Nephron (organoid): Measurements from ENCODE around the gene EIF4E.

ENCODE experiments used
- H3K27ac Mint-ChIP-seq, 3 experiments: 2 replicates each; pipeline ENCODE4 v1.8.0; 2020; ENCODE audit warnings: mixed read lengths in 3 of 3, mild to moderate bottlenecking in 2 of 3, moderate library complexity in 1 of 3
- H3K27me3 Mint-ChIP-seq: 2 replicates; pipeline ENCODE4 v1.8.0; 2021; ENCODE audit warnings: low read depth, mild to moderate bottlenecking, moderate library complexity, mixed read lengths
- H3K36me3 Mint-ChIP-seq: 2 replicates; pipeline ENCODE4 v1.8.0; 2020; ENCODE audit warnings: low read depth, mixed read lengths
- H3K4me1 Mint-ChIP-seq: 2 replicates; pipeline ENCODE4 v1.8.0; 2020; ENCODE audit warnings: mixed read lengths
- H3K4me3 Mint-ChIP-seq, 3 experiments: 2 replicates each; pipeline ENCODE4 v1.8.0; 2020; ENCODE audit warnings: mild to moderate bottlenecking in 3 of 3, mixed read lengths in 3 of 3, moderate library complexity in 2 of 3
- H3K9me3 Mint-ChIP-seq: 2 replicates; pipeline ENCODE4 v1.8.0; 2020; ENCODE audit warnings: mixed read lengths
- TF ChIP-seq, protein P1 (sequence below), 3 experiments: fragments of 200-600 bp; sonication (generic); IDR thresholded peaks; one replicate each; pipeline ENCODE4 v1.5.0; 2021; ENCODE audit warnings: antibody characterized with exemption in 3 of 3; ENCODE audit not compliant: unreplicated experiment in 3 of 3

EIF4E gene

GRCh38 chr4:98908182-98908581 lies 20.8 kb downstream of the EIF4E start:
- H3K4me3 Mint-ChIP-seq: no peak overlapping the region
- H3K9me3 Mint-ChIP-seq: no peaks in the 10 kb centered on the region
- H3K27me3 Mint-ChIP-seq: no peaks in the 10 kb centered on the region
- TF ChIP-seq, protein P1, sequence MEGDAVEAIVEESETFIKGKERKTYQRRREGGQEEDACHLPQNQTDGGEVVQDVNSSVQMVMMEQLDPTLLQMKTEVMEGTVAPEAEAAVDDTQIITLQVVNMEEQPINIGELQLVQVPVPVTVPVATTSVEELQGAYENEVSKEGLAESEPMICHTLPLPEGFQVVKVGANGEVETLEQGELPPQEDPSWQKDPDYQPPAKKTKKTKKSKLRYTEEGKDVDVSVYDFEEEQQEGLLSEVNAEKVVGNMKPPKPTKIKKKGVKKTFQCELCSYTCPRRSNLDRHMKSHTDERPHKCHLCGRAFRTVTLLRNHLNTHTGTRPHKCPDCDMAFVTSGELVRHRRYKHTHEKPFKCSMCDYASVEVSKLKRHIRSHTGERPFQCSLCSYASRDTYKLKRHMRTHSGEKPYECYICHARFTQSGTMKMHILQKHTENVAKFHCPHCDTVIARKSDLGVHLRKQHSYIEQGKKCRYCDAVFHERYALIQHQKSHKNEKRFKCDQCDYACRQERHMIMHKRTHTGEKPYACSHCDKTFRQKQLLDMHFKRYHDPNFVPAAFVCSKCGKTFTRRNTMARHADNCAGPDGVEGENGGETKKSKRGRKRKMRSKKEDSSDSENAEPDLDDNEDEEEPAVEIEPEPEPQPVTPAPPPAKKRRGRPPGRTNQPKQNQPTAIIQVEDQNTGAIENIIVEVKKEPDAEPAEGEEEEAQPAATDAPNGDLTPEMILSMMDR (IDR thresholded peaks at IDR 0.05; ENCODE audit: unreplicated experiment in 3 of 3): no peak
- peaks cover 21% of the 10 kb centered on the region for H3K4me1 Mint-ChIP-seq
- peaks cover 17% of the 10 kb centered on the region for H3K36me3 Mint-ChIP-seq
- H3K27ac Mint-ChIP-seq: no peak overlapping the region

- Mint-ChIP-seq H3K27ac (no peak overlapping the region), H3K4me1 (peaks cover 26% of the 10 kb centered on the region), H3K36me3 (peaks cover 38% of the 10 kb centered on the region), H3K4me3 (no peak overlapping the region), H3K27me3 (no peaks in the 10 kb centered on the region), H3K9me3 (no peaks in the 10 kb centered on the region)
- TF ChIP-seq, protein P1 (IDR thresholded peaks at IDR 0.05; ENCODE audit: unreplicated experiment in 3 of 3): no peak
Measured at GRCh38 chr4:98905839-98906238, 23.1 kb downstream of the EIF4E start.

- H3K36me3 Mint-ChIP-seq: peaks cover 43% of the 10 kb centered on the region
- TF ChIP-seq, protein P1 (IDR thresholded peaks at IDR 0.05; ENCODE audit: unreplicated experiment in 3 of 3): no peak
- no peaks in the 10 kb centered on the region for H3K27me3 Mint-ChIP-seq
- no peaks in the 10 kb centered on the region for H3K9me3 Mint-ChIP-seq
- H3K4me1 Mint-ChIP-seq: peaks cover 25% of the 10 kb centered on the region
- H3K27ac Mint-ChIP-seq: no peak overlapping the region
- no peak overlapping the region for H3K4me3 Mint-ChIP-seq
Measured at GRCh38 chr4:98905297-98905696, 23.6 kb downstream of the EIF4E start.

DNA sequence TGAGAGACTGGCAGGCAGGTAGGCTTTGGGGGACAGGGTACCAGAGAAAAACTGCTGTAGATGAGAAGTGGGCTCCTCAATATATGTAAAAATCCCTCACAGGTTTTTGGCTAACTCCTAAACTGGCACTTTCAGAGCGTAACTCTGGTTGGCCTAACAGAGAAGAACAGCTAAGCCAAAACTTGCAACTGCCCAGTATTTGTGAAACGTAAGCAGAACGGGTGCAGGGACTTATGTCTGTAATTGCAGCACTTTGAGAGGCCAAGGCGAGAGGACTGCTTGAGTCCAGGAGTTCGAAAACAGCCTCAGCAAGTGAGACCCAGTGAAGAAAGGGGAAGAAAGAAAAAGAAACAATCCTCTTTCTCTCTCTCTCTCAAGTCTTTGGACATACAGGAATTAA lies 25.0 kb downstream of the EIF4E start:
- no peaks in the 10 kb centered on the region for H3K9me3 Mint-ChIP-seq
- H3K4me1 Mint-ChIP-seq: peaks cover 13% of the 10 kb centered on the region
- H3K27me3 Mint-ChIP-seq: no peaks in the 10 kb centered on the region
- no peak overlapping the region for H3K4me3 Mint-ChIP-seq
- H3K36me3 Mint-ChIP-seq: peaks cover 49% of the 10 kb centered on the region
- H3K27ac Mint-ChIP-seq: no peak overlapping the region
- TF ChIP-seq, protein P1 (IDR thresholded peaks at IDR 0.05; ENCODE audit: unreplicated experiment in 3 of 3): no peak

GRCh38 chr4:98903561-98903960 lies 25.4 kb downstream of the EIF4E start:
- H3K36me3 Mint-ChIP-seq: peaks cover 51% of the 10 kb centered on the region
- peaks cover 10% of the 10 kb centered on the region for H3K4me1 Mint-ChIP-seq
- no peaks in the 10 kb centered on the region for H3K27me3 Mint-ChIP-seq
- no peak overlapping the region for H3K4me3 Mint-ChIP-seq
- no peak overlapping the region for H3K27ac Mint-ChIP-seq
- H3K9me3 Mint-ChIP-seq: no peaks in the 10 kb centered on the region
- TF ChIP-seq, protein P1 (IDR thresholded peaks at IDR 0.05; ENCODE audit: unreplicated experiment in 3 of 3): no peak

- Mint-ChIP-seq H3K4me3 (no peak overlapping the region), H3K4me1 (peaks cover 4% of the 10 kb centered on the region), H3K9me3 (peaks cover 4% of the 10 kb centered on the region), H3K27me3 (no peaks in the 10 kb centered on the region), H3K27ac (no peak overlapping the region), H3K36me3 (peaks cover 78% of the 10 kb centered on the region)
- TF ChIP-seq, protein P1 (IDR thresholded peaks at IDR 0.05; ENCODE audit: unreplicated experiment in 3 of 3): no peak
Measured at GRCh38 chr4:98899277-98899676, 29.7 kb downstream of the EIF4E start.
